ENCODE results near the gene SH3GLB1.

DNA sequence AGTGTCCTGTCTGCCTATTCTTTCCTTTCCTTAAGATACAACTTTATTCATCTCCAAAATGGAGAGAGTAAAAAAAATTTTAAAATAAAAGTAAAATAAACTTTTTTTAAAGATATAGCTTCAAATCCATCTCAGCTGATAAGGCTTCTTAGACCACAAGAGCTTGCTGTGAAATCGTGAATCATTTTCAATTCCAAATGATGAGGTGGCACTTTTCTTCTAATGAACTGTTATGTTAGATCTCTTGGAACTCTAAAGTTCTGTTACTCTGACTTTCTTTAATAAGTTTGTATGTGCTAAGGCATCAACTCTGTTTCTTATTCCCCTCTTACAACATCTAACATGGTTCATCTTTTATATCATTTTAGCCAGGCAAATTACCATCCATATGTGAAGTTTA lies 4.5 kb downstream of the SH3GLB1 start:
- TF ChIP-seq CTCF (IDR thresholded peaks at IDR 0.05) (no peak), POLR2A (IDR thresholded peaks at IDR 0.05) (no peak)
